Urothelium cell line (cell line): ENCODE measurements around the gene RNF212B.
"Not testable (repeated sequence)": the region's sequence is repeated elsewhere in the genome, so short reads cannot be mapped to it uniquely, and the experiment has no call there.

Experiments
- DNase-seq: peaks from one replicate; pipeline ENCODE4 v3.0.0; 2011; ENCODE audit warnings: low spot score, mixed read lengths
- FAIRE-seq: peaks from 2 replicates; lab custom pipeline; 2011; peaks lifted over from hg19 to GRCh38; lab: Jason Lieb, UNC

Gene RNF212B, protein sequence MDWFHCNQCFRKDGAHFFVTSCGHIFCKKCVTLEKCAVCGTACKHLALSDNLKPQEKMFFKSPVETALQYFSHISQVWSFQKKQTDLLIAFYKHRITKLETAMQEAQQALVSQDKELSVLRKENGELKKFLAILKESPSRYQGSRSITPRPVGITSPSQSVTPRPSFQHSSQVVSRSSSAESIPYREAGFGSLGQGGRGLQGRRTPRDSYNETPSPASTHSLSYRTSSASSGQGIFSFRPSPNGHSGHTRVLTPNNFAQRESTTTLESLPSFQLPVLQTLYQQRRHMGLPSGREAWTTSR

GRCh38 chr14:23237772-23238594 is at the start of gene RNF212B:
Gene RNF212B, plus strand, starts transcription at chr14:23237936. Its CDS starts 2,410 bp downstream, at chr14:23240346.
- peak; percentile 83 for FAIRE-seq
- peak; percentile 93 for DNase-seq

DNA sequence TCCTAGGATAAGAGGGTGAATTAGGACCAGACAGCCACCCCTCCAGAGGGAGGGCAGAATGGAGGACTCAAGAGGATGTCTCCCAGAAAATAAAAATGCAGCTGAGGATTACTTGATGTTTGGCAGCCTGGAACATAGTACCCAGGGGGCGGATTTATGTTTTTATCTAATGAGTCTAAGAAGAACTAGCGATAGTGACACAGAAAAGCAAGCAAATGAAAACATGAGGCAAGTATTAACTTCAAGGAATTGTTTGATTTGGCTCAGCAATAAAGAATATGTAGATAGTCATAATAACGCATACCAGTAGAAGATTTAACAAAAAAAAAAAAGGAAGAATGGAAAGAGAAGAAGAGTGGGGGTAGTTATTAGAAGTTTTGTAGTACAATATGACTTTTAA is 44.3 kb upstream of the RNF212B start:
- DNase-seq = no peak
- no peak for FAIRE-seq

GRCh38 chr14:23195552-23196101 is 42.1 kb upstream of the RNF212B start:
- no peak for DNase-seq
- no peak for FAIRE-seq

- FAIRE-seq = not testable (repeated sequence)
These were observed 41.2 kb upstream of the RNF212B start for GRCh38 chr14:23196487-23196886.

GRCh38 chr14:23199141-23199540 is 38.6 kb upstream of the RNF212B start:
- not testable (repeated sequence) for DNase-seq, FAIRE-seq

More at GRCh38 chr14:23196487-23196886, 41.2 kb upstream of the RNF212B start:
- DNase-seq = not testable (repeated sequence)

DNA sequence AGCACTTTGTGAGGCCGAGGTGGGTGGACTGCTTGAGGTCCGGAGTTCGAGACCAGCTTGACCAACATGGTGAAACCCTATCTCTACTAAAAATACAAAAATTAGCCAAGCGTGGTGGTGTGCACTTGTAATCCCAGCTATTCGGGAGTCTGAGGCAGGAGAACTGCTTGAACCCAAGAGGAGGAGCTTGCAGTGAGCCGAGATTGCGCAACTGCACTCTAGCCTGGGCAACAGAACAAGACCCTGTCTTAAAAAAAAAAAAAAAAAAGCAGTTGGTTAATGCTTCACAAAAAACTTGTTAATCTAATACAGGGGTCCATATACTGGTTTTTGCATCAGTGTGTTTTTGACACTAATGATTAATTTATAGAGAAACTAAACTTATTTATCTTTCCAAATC is 35.7 kb upstream of the RNF212B start:
- no peak for DNase-seq
- FAIRE-seq = no peak

DNA sequence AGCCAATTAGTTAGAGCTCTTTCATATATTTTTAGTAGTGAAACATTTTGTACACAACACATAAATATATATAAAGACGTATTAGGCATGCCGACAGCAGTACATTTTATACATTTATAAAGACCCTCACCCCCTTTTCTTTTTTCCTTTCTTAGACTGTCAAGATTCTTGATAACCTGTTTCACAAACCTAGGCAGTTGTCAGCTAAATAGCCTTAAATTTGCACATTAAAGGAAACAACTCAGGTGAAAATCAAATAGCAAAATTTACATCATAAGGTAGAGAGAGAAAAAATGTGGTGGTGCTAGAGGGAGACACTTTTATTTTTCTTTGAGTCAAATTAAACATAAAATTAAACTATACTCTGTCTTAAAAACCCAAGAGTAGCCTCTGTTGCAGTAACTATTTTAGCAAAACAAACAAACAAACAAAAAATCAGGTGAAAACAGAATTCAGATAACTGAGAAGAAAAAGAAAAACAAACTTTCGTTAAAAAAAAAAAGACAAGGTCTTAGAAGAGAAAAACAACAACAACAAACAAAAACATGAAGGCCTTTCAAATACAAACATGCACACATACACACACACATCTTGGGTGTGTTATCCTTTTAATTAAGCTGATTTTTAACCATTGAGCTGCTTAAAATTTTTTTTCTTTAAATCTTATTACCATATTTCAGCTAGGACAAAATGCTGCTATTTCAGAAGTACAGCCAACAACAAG is 31.2 kb upstream of the RNF212B start:
- no peak for DNase-seq
- FAIRE-seq = no peak

GRCh38 chr14:23207146-23207540 is 30.6 kb upstream of the RNF212B start:
- FAIRE-seq (no peak), DNase-seq (no peak)

DNA sequence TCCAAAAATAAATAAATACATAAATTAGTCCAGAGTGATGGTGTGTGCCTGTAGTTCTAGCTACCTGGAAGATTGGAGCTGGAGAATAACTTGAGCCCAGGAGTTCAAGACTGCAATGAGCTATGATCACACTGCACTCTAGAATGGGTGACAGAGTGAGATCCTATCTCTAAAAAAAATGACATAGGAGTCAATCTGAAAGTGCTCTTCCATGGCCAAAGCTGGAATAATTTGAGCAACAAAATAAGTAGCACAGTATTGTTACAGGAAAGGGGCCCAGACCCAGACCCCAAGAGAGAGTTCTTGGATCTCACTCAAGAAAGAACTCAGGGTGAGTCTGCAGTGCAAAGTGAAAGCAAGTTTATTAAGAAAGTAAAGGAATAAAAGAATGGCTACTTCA is 29.4 kb upstream of the RNF212B start:
- FAIRE-seq (no peak), DNase-seq (no peak)

- DNase-seq (no peak), FAIRE-seq (no peak)
These were observed 27.9 kb upstream of the RNF212B start for GRCh38 chr14:23209651-23210423.

GRCh38 chr14:23215421-23215820 is 22.3 kb upstream of the RNF212B start:
- no peak for FAIRE-seq
- DNase-seq = no peak

DNA sequence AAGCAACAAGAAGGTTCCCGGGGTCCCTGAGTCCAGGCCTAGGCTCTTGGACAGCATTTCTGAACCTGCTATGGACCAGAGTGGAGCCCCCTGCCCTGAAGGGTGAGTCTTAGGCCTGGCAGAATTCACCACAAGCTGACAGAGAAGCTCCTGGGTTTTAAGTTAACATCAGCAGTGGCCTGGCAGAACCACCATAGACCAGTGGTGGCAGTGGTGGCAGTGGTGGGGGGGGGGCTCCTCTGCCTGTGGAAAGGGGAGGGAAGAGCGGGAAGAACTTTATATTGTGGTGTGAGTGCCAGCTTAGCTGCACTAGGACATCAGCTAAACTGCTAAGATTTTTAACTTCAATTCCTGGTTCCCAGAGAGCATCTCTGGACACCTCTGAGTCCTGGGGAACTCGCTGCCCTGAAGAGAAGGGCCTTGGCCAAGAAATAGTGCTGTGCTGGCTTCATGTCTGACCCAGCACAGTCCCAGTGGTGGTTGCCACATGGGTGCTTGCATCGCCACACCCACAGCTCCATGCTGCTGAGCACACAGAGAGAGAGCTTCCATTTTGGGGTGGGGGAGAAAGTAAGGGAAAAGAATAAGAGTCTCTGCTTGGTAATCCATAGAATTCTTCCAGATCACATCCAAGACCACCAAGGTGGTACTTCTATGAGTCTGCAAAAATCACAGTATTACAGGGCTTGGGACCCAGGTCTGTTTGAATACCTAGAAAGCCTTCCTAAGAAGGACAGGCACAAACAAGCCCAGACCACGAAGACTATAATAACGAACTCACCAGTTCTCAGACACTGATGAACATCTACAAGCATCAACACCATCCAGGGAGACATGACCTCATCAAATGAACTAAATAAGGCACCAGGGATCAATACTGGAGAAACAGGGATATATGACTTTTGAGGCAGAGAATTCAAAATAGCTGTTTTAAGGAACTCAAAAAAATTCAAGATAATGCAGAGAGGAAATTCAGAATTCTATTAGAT is 20.4 kb upstream of the RNF212B start:
- DNase-seq = no peak
- no peak for FAIRE-seq

DNA sequence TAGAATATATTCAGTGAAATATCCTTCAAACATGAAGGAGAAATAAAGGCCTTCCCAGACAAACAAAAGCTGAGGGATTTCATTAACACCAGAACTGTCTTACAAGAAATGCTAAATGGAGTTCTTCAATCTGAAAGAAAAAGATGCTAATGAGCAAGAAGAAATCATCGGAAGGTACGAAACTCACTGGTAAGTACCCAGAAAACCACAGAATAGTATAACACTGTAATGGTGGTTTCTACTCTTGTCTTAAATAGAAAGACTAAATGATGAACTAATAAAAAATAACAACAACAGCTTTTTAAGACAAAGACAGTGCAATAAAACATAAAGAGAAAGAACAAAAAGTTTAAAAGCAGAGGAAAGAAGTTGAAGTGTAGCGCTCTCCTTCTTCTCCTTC is 18.7 kb upstream of the RNF212B start:
- DNase-seq (no peak), FAIRE-seq (no peak)

- not testable (repeated sequence) for DNase-seq, FAIRE-seq
These were observed 12.8 kb upstream of the RNF212B start for GRCh38 chr14:23224958-23225357.

GRCh38 chr14:23227566-23227965 is 10.2 kb upstream of the RNF212B start:
- FAIRE-seq (no peak), DNase-seq (no peak)

DNA sequence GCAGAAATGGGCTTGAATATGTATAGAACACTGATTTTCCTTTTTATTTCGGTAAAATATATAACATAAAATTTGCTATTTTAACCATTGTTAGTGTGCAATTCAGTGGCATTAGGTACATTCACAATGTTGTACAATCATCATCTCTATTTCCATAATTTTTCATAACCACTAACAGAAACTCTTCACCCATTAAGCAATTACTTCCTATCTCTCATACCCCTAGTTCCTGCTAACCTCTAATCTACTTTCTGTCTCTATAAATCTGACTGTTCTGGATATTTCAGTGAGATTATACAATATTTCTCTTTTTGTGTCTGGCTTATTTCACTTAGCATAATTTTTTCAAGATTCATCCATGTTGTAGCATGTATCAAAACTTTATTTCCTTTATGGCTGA is 8.9 kb upstream of the RNF212B start:
- DNase-seq = no peak
- FAIRE-seq = no peak

DNA sequence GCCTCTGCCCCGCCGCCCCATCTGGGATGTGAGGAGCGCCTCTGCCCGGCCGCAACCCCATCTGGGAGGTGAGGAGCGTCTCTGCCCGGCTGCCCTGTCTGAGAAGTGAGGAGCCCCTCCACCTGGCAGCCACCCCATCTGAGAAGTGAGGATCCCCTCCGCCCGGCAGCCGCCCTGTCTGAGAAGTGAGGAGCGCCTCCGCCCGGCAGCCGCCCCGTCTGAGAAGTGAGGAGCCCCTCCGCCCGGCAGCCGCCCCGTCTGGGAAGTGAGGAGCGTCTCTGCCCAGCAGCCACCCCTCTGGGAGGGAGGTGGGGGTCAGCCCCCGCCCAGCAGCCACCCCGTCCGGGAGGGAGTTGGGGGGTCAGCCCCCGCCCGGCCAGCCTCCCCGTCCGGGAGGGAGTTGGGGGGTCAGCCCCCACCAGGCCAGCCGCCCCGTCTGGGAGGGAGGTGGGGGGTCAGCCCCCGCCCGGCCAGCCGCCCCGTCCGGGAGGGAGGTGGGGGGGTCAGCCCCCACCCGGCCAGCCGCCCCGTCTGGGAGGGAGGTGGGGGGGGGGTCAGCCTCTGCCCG is 5.4 kb upstream of the RNF212B start:
- FAIRE-seq, DNase-seq: not testable (repeated sequence)

DNA sequence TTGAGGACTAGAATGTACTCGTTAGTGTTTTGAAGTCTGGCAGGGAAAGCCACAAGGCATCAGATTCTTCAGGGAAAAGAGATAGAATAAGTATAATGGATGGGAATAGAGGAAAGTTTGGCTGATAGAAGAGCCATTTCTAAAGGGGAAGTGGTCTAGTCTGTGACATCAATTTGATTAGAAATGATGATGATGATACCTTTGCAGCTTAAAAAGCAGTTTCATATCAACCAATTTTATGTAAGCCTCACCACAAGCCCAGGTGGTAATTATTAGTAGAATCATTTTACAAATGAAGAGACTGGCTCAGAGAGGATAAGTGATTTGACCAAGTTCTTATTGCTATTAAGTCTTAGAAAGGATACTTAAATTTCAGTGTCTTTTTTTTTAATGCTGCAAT is 2.9 kb downstream of the RNF212B start:
- DNase-seq = no peak
- no peak for FAIRE-seq
